ENCODE data around the gene PAPPA. TPM values are rescaled to one million over a fixed set of nuclear protein-coding genes. Genes with fewer than 3 reads are reported as not detected.

Gene PAPPA
- total RNA-seq, 1 experiment from 2014 or later, result 0.05 TPM

DNA sequence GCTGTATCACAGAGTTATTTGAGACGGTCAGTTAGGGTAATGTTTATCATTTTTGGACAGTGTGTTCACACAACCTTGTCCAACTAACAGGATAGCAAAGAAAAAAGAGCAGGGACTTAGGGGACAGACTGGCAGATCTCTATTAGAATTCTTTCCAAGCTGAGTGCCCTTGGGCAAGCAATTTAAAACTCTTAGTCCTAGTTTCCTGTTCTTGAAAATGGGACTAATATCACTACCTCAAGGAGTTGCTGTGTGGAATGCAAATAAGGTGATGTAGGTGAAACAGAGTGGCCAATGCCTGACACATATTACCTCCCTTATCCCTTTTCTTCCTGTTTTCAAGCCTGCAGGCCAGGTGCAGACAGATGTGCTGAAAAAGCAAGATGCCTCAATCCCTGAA lies 186.7 kb downstream of the PAPPA start (continued):
- TF ChIP-seq, protein P1, sequence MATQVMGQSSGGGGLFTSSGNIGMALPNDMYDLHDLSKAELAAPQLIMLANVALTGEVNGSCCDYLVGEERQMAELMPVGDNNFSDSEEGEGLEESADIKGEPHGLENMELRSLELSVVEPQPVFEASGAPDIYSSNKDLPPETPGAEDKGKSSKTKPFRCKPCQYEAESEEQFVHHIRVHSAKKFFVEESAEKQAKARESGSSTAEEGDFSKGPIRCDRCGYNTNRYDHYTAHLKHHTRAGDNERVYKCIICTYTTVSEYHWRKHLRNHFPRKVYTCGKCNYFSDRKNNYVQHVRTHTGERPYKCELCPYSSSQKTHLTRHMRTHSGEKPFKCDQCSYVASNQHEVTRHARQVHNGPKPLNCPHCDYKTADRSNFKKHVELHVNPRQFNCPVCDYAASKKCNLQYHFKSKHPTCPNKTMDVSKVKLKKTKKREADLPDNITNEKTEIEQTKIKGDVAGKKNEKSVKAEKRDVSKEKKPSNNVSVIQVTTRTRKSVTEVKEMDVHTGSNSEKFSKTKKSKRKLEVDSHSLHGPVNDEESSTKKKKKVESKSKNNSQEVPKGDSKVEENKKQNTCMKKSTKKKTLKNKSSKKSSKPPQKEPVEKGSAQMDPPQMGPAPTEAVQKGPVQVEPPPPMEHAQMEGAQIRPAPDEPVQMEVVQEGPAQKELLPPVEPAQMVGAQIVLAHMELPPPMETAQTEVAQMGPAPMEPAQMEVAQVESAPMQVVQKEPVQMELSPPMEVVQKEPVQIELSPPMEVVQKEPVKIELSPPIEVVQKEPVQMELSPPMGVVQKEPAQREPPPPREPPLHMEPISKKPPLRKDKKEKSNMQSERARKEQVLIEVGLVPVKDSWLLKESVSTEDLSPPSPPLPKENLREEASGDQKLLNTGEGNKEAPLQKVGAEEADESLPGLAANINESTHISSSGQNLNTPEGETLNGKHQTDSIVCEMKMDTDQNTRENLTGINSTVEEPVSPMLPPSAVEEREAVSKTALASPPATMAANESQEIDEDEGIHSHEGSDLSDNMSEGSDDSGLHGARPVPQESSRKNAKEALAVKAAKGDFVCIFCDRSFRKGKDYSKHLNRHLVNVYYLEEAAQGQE (IDR thresholded peaks at IDR 0.05; ENCODE audit: low read depth), result no peak
- TF ChIP-seq EZH2phosphoT487 (IDR thresholded peaks at IDR 0.05; ENCODE audit: borderline replicate concordance) (no peak), SP1 (IDR thresholded peaks at IDR 0.05; ENCODE audit: low read depth) (no peak), CEBPB (IDR thresholded peaks at IDR 0.05; ENCODE audit: low read depth) (no peak)

DNA sequence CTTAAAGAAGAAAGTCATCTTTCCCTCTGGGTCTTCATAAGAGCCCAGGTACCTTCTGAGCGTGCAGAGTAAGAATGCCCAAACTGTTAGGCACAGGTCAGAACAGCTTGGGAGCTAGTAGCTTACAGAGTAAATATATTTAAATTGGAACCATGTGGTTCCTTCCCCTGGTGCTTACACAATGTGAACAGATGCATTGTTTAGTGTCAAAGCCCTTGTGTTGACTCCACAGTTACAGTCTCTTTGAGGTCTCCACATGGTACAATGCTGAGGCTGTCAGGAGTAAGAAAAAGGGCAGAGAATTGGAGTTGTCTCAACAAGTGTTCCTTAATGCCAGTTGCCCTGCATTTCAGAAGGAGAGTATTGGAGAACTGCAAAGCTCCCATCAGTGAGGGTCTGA lies 188.5 kb downstream of the PAPPA start:
- no peak overlapping the region for H3K4me3 ChIP-seq (replicated peaks in 1 of 2; ENCODE audit: low read depth in 1 of 2, low read length in 2 of 2)
- H3K9me2 ChIP-seq (ENCODE audit: insufficient read depth), result no peaks in the 10 kb centered on the region
- ChIA-PET CTCF (no interaction called here), POLR2A (no interaction called here), RAD21 (ENCODE audit: low non-redundant PET in 1 of 2, low total read pairs in 2 of 2, uncharacterized antibody in 2 of 2, unreplicated experiment in 2 of 2) (no interaction called here)
- no TSS peak for BruUV-seq (replicated peaks)
- TF ChIP-seq ZFX (IDR thresholded peaks at IDR 0.05), result no peak
- no peak for TF ChIP-seq EGR1 (IDR thresholded peaks at IDR 0.05; ENCODE audit: low read depth)
- no peak for TF ChIP-seq SIN3A (IDR thresholded peaks at IDR 0.05; ENCODE audit: low read depth)
- TF ChIP-seq CEBPB (IDR thresholded peaks at IDR 0.05; ENCODE audit: low read depth), result no peak
- TF ChIP-seq SP1 (IDR thresholded peaks at IDR 0.05; ENCODE audit: low read depth), result no peak
- TF ChIP-seq SRF (IDR thresholded peaks at IDR 0.05; ENCODE audit: low read depth), result no peak
- TF ChIP-seq POLR2AphosphoS5 (IDR thresholded peaks at IDR 0.05; ENCODE audit: low read depth, low read length), result no peak
- no peaks in the 10 kb centered on the region for H3K4me1 ChIP-seq (ENCODE audit: control insufficient read depth in 1 of 2, insufficient read depth in 2 of 2, low read length in 2 of 2)
- DNase-seq (ENCODE audit: low read depth, low spot score) (no peak), ATAC-seq (no peak)
- H3K27me3 ChIP-seq (ENCODE audit: insufficient read depth, low read length), result peaks cover 77% of the 10 kb centered on the region
- H4K20me1 ChIP-seq (ENCODE audit: insufficient read depth), result no peaks in the 10 kb centered on the region
- H3K9me3 ChIP-seq (ENCODE audit: control insufficient read depth in 1 of 2, insufficient read depth in 1 of 2, low read depth in 1 of 2, low read length in 2 of 2), result no peaks in the 10 kb centered on the region
- H3K36me3 ChIP-seq (ENCODE audit: control insufficient read depth in 1 of 2, insufficient read depth in 2 of 2, low read length in 2 of 2), result no peaks in the 10 kb centered on the region
- no peak overlapping the region for H2AFZ ChIP-seq (ENCODE audit: low read depth, low read length, poor library complexity, severe bottlenecking)
- no peak overlapping the region for H3K4me2 ChIP-seq (ENCODE audit: low read length)
- no peaks in the 10 kb centered on the region for H3K79me2 ChIP-seq (ENCODE audit: insufficient read depth, low read length)
- intact Hi-C loops (cut with micrococcal nuclease), result no loop called here
- no peak overlapping the region for H3K9ac ChIP-seq (ENCODE audit: low read length)
- no peak overlapping the region for H3K27ac ChIP-seq (ENCODE audit: low read depth, low read length)
